Measurements from ENCODE around the gene CFAP126. TPM values are rescaled to one million over a fixed set of nuclear protein-coding genes. Genes with fewer than 3 reads are reported as not detected.

CFAP126 gene
- total RNA-seq, 1 donor from 2014 or later = not detected

Other genes with a start within 250 kb of the CFAP126 start
- gene PFDN2, start 249.8 kb downstream of the CFAP126 start, total RNA-seq = 64.8 TPM
- 33.0 TPM for gene NIT1, start 249.8 kb downstream of the CFAP126 start, total RNA-seq
- 29.3 TPM for gene DEDD, start 235.2 kb downstream of the CFAP126 start, total RNA-seq
- 78.0 TPM for gene UFC1, start 213.9 kb downstream of the CFAP126 start, total RNA-seq
- 22.9 TPM for gene USP21, start 208.4 kb downstream of the CFAP126 start, total RNA-seq
- gene PPOX, start 201.4 kb downstream of the CFAP126 start, total RNA-seq = 10.7 TPM
- gene B4GALT3, start 190.4 kb downstream of the CFAP126 start, total RNA-seq = 23.6 TPM
- gene ADAMTS4, start 168.8 kb downstream of the CFAP126 start, total RNA-seq = 7.2 TPM
- gene NDUFS2, start 165.5 kb downstream of the CFAP126 start, total RNA-seq = 335 TPM
- gene FCER1G, start 152.6 kb downstream of the CFAP126 start, total RNA-seq = 24.8 TPM
- gene APOA2, start 144.2 kb downstream of the CFAP126 start, total RNA-seq = not detected
- 41.8 TPM for gene TOMM40L, start 141.8 kb downstream of the CFAP126 start, total RNA-seq
- not detected for gene NR1I3, start 129.7 kb downstream of the CFAP126 start, total RNA-seq
- gene PCP4L1, start 109.1 kb downstream of the CFAP126 start, total RNA-seq = 0.17 TPM
- 3.8 TPM for gene MPZ, start 57.9 kb downstream of the CFAP126 start, total RNA-seq
- 415 TPM for gene SDHC, start 53.5 kb downstream of the CFAP126 start, total RNA-seq
- gene FCGR2A, start 137.6 kb upstream of the CFAP126 start, total RNA-seq = 19.9 TPM
- 1.1 TPM for gene HSPA6, start 156.7 kb upstream of the CFAP126 start, total RNA-seq
- gene FCGR3A, start 181.9 kb upstream of the CFAP126 start, total RNA-seq = 19.9 TPM